Spleen (tissue), 11 donors: ENCODE measurements around the gene NOTCH3. TPM values are rescaled to one million over a fixed set of nuclear protein-coding genes. Genes with fewer than 3 reads are reported as not detected.

Source experiments
- DNase-seq: peaks from one replicate; pipeline ENCODE4 v3.0.0-alpha.2; 2020
- H3K27ac ChIP-seq, 8 donors: fragments of 200-600 bp; sonication (generic) in 7 of 8; 1 replicate in 4 of 8; 2 replicates in 4 of 8; pipeline versions ENCODE4 v1.5.0 to v1.8.0; 2016 to 2021; ENCODE audit warnings: inconsistent platforms in 4 of 8, mild to moderate bottlenecking in 4 of 8, moderate library complexity in 1 of 8
- H3K27me3 ChIP-seq, 7 donors: fragments of 200-600 bp; sonication (generic) in 6 of 7; replicated peaks in 1 of 7; 1 replicate in 4 of 7; 2 replicates in 3 of 7; pipeline versions ENCODE4 v1.5.0 to v1.8.0; 2016 to 2021; ENCODE audit warnings: inconsistent platforms in 3 of 7, mild to moderate bottlenecking in 1 of 7
- H3K36me3 ChIP-seq, 6 donors: fragments of 200-600 bp; sonication (generic) in 5 of 6; 1 replicate in 4 of 6; 2 replicates in 2 of 6; pipeline versions ENCODE4 v1.5.0 to v1.8.0; 2016 to 2021; ENCODE audit warnings: inconsistent platforms in 2 of 6
- H3K4me1 ChIP-seq, 6 donors: fragments of 200-600 bp; sonication (generic) in 5 of 6; 1 replicate in 3 of 6; 2 replicates in 3 of 6; pipeline versions ENCODE4 v1.5.0 to v1.8.0; 2016 to 2021; ENCODE audit warnings: inconsistent platforms in 3 of 6
- H3K4me3 ChIP-seq, 8 donors: fragments of 200-600 bp; sonication (generic) in 7 of 8; 1 replicate in 4 of 8; 2 replicates in 4 of 8; pipeline versions ENCODE4 v1.5.0 to v1.8.0; 2016 to 2021; ENCODE audit warnings: inconsistent platforms in 4 of 8, mild to moderate bottlenecking in 4 of 8, moderate library complexity in 2 of 8
- H3K9me3 ChIP-seq, 8 donors: fragments of 200-600 bp; sonication (generic) in 7 of 8; 1 replicate in 4 of 8; 2 replicates in 4 of 8; pipeline versions ENCODE4 v1.5.0 to v1.8.0; 2016 to 2021; ENCODE audit warnings: inconsistent platforms in 4 of 8
- POLR2A ChIP-seq, 3 donors: fragments of 450-650 bp; IDR thresholded peaks; one replicate each; pipeline ENCODE4 v1.5.1; 2017; ENCODE audit warnings: antibody characterized with exemption in 3 of 3, mild to moderate bottlenecking in 1 of 3
- POLR2AphosphoS5 ChIP-seq, 3 donors: sonication (generic); formaldehyde crosslinking; IDR thresholded peaks; one replicate each; pipeline ENCODE4 v1.5.1; 2017; ENCODE audit warnings: antibody characterized with exemption in 3 of 3
- WGBS, 5 donors: extraction: QIAGEN DNeasy Blood & Tissue Kit in 3 of 5; methylation state at CpG; one replicate each; pipeline versions ENCODE4 v1.1.5 to v1.1.7; 2013 to 2018; 5-methylcytosine and 5-hydroxymethylcytosine counted together
- intact Hi-C: fragments of 100-400 bp; cut with DNase I; formaldehyde crosslinking; loops from one replicate; pipeline ENCODE4 v1.15.0; 2023; ENCODE audit warnings: low total_unique reads
- polyA plus RNA-seq, 3 donors: library from polyadenylated mRNA; stranded (reverse); fragments of 200-250 nt; gene quantifications; one replicate each; pipeline ENCODE4 v1.2.1, GENCODE V29; 2013
- total RNA-seq, 7 donors: library from RNA; depleted of rRNA in 3 of 7; stranded (reverse); fragments of >200 nt in 3 of 7; fragmentation: NEBNext Ultra II Directional in 4 of 7; extraction: Animal tissue kit (Norgen Biotek cat#: 25700) in 4 of 7; gene quantifications; one replicate each; pipeline versions ENCODE4 v1.1.0 to v1.2.1, GENCODE V29; 2016 to 2021
- TF ChIP-seq, protein P1 (sequence below), 11 experiments: fragments of 200-600 bp in 7 of 11; fragments of 450-650 bp in 4 of 11; sonication (generic) in 4 of 11; IDR thresholded peaks in 8 of 11; conservative IDR thresholded peaks in 3 of 11; 1 replicate in 7 of 11; 2 replicates in 4 of 11; pipeline versions ENCODE4 v1.4.0 to v1.8.0; 2016 to 2021; ENCODE audit warnings: antibody characterized with exemption in 11 of 11, inconsistent platforms in 4 of 11, mild to moderate bottlenecking in 1 of 11
- donor health status: healthy with polysubstance abuse.
- donor health status: DM: no; HTN: no; CAD: no; lungs with moderate emphysema.
- donor health status: DM: no; HTN: no; CAD: no.
- donor health status: Bipolar disorder and iron deficiency.
- donor health status: healthy.
- donor health status: DM: no; HTN: no; CAD: no.
- donor health status: DM: yes; HTN: yes; CAD: no.

The NOTCH3 gene
- total and polyA plus RNA-seq, 10 donors: 1.4 to 94.9 (median 58.2) TPM

DNA sequence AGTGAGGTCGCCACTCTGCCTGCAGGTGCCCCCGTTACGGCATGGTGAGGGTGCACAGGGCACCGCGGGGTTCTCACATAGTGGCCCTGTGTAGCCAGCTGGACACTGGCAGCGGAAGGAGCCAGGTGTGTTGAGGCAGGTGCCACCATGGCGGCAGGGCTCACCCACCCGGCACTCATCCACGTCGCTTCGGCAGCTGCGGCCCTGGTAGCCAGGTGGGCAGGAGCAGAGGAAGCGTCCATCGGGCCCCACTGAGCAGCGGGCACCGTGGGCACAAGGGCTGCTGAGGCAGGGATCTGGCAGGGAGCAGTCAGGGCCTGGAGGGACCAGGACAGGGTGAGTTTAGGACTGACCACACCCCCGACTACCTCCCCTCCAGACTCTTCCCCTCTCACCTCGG lies 8.8 kb downstream of the NOTCH3 start:
- peaks cover 0 to 30% (median 21%) of the 10 kb centered on the region in 6 donors for H3K4me1 ChIP-seq
- no peak for DNase-seq
- H3K27me3 ChIP-seq: peaks cover 0 to 59% (median 26%) of the 10 kb centered on the region in 7 donors
- peaks cover 0 to 45% (median 3%) of the 10 kb centered on the region in 6 donors for H3K36me3 ChIP-seq
- TF ChIP-seq, protein P1, sequence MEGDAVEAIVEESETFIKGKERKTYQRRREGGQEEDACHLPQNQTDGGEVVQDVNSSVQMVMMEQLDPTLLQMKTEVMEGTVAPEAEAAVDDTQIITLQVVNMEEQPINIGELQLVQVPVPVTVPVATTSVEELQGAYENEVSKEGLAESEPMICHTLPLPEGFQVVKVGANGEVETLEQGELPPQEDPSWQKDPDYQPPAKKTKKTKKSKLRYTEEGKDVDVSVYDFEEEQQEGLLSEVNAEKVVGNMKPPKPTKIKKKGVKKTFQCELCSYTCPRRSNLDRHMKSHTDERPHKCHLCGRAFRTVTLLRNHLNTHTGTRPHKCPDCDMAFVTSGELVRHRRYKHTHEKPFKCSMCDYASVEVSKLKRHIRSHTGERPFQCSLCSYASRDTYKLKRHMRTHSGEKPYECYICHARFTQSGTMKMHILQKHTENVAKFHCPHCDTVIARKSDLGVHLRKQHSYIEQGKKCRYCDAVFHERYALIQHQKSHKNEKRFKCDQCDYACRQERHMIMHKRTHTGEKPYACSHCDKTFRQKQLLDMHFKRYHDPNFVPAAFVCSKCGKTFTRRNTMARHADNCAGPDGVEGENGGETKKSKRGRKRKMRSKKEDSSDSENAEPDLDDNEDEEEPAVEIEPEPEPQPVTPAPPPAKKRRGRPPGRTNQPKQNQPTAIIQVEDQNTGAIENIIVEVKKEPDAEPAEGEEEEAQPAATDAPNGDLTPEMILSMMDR (IDR thresholded peaks at IDR 0.05 in 8 of 11, conservative IDR thresholded peaks at IDR 0.05 in 3 of 11): no peak
- 89 to 100% (median 94%) methylated on average over 1 to 18 of the region's 18 CpGs for WGBS, 5 donors
- H3K27ac ChIP-seq: no peak overlapping the region
- H3K4me3 ChIP-seq: no peak overlapping the region
- intact Hi-C loops: no loop called here
- H3K9me3 ChIP-seq: no peaks in the 10 kb centered on the region

DNA sequence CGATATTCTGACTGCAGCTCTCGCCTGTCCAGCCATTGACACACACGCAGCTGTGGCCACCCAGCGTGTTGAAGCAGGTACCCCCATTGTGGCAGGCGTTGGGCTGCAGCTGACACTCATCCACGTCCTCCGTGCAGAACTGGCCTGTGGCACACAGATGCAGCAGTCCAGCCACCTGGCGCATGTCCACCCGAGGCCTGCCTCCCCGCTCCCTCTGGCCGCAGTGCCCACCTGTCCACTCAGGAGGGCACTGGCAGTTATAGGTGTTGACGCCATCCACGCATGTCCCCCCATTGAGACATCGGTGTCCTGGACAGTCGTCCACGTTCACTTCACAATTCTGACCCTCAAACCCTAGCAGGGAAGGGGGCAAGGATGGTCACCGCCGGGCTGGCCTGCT lies 9.3 kb downstream of the NOTCH3 start:
- 88 to 95% (median 92%) methylated on average over 13 to 18 of the region's 18 CpGs for WGBS, 5 donors
- TF ChIP-seq POLR2A (IDR thresholded peaks at IDR 0.05) (no peak), POLR2AphosphoS5 (IDR thresholded peaks at IDR 0.05) (no peak)
- TF ChIP-seq, protein P1 (IDR thresholded peaks at IDR 0.05 in 8 of 11, conservative IDR thresholded peaks at IDR 0.05 in 3 of 11): no peak
- Histone ChIP-seq H3K9me3 (no peaks in the 10 kb centered on the region), H3K36me3 (peaks cover 0 to 50% (median 3%) of the 10 kb centered on the region in 6 donors), H3K27me3 (peaks cover 0 to 55% (median 23%) of the 10 kb centered on the region in 7 donors), H3K4me1 (peaks cover 0 to 26% (median 17%) of the 10 kb centered on the region in 6 donors), H3K4me3 (no peak overlapping the region), H3K27ac (no peak overlapping the region)
- DNase-seq: no peak
- intact Hi-C loops: no loop called here

DNA sequence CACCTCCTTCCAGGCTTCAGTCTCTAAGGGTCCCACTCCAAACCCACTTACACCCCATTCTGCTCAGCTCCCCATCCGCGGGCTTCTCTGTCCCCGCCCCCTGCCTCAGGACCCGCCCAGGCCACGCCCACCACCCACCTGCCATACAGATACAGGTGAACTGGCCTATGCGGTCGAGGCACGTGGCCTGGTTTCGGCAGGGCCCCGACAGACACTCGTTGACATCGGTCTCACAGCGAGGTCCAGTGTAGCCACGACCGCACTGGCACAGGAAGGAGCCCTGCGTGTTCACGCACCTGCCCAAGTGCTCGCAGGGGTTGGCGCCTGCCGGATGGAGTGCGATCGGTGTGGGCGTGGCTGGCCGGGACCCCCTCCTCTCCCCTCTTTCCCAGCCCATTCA lies 11.9 kb downstream of the NOTCH3 start:
- Histone ChIP-seq H3K4me1 (peaks cover 0 to under 1% (median 0%) of the 10 kb centered on the region in 6 donors), H3K27ac (no peak overlapping the region), H3K27me3 (peaks cover 0 to 28% (median 3%) of the 10 kb centered on the region in 7 donors), H3K36me3 (peaks cover 0 to 71% (median 3%) of the 10 kb centered on the region in 6 donors), H3K9me3 (no peaks in the 10 kb centered on the region), H3K4me3 (no peak overlapping the region)
- intact Hi-C loops: no loop called here
- 86 to 93% (median 88%) methylated on average over 10 to 24 of the region's 24 CpGs for WGBS, 5 donors
- TF ChIP-seq POLR2AphosphoS5 (IDR thresholded peaks at IDR 0.05) (peak in 2 of 3 donors; percentile 15 to 28), POLR2A (IDR thresholded peaks at IDR 0.05) (no peak)
- TF ChIP-seq, protein P1 (IDR thresholded peaks at IDR 0.05 in 8 of 11, conservative IDR thresholded peaks at IDR 0.05 in 3 of 11): no peak
- DNase-seq: no peak

DNA sequence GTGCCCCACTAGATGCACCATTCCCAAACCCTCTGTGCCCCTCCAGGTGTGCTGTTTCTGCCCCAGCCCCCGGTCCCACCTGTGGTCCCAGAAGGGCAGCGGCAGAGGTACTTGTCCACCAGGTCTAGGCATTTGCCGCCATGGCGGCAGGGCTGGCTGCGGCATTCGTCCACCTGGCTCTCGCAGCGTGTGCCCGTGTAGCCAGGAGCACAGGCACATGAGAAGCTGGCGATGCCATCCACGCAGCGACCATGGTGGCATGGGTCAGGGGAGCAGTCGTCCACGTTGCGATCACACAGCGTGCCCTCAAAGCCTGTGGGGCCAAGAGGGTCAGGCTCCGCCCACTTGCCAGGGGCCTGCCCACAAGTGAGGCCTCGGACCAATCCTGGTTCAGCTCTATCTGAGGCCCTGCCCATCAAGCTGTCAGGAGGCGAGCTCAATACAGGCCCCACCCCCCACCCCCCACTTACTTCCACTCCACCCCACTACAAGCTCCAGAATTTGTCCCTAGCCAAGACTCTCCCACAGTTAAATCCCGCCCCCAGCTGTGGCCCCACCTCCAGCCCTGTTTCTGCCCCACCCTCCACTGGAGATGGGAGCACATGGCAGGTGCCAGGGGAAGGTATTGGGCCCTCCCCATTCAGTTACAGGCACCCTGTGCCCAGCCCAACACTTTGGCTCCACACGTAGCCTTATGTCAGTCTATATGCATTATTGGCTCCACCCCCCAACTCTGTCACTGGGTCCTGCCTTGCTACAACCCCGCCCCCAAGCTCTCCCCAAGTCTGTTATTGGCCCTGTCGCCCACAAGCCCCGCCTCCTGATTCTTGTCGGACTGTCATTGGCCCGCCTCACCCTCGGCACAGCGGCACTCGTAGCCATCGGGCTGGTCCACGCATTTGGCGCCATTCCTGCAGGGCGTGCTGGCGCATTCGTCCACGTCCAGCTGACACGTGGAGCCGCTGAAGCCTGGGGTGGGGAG lies 13.5 kb downstream of the NOTCH3 start:
- intact Hi-C loops: no loop called here
- H3K9me3 ChIP-seq: no peaks in the 10 kb centered on the region
- peaks cover 0 to 14% (median 0%) of the 10 kb centered on the region in 7 donors for H3K27me3 ChIP-seq
- H3K36me3 ChIP-seq: peaks cover 0 to 64% (median 3%) of the 10 kb centered on the region in 6 donors
- DNase-seq: no peak
- 93 to 95% (median 94%) methylated on average over 22 to 38 of the region's 38 CpGs for WGBS, 5 donors
- H3K4me3 ChIP-seq: no peak overlapping the region
- no peaks in the 10 kb centered on the region for H3K4me1 ChIP-seq
- peak in 1 of 3 donors; percentile 16 for TF ChIP-seq POLR2AphosphoS5 (IDR thresholded peaks at IDR 0.05)
- no peak for TF ChIP-seq POLR2A (IDR thresholded peaks at IDR 0.05)
- H3K27ac ChIP-seq: no peak overlapping the region
